ENCODE results near the gene TFDP2.

DNA sequence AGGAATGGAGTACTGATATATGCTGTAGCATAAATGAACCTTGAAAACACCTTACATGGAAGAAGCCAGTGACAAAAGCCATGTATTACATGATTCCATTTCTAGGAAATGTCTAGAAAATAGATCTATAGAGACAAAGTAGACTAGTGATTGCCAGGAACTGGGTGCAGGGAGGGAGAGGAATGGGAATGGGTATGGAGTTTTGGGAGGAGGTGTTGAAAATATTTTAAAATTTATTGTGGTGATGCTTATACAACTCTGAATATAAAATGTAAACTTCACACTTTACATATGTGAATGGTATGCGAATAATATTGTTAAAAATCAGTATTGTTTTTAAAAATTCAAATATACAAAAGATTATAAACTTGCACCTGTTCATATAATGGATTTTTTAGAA, 250.4 kb downstream of the TFDP2 start:
- no peak for TF ChIP-seq POLR2AphosphoS5 (IDR thresholded peaks at IDR 0.05; ENCODE audit: low read depth, low read length)
- TF ChIP-seq TAF1 (IDR thresholded peaks at IDR 0.05; ENCODE audit: low read depth, low read length): no peak
- TF ChIP-seq POLR2A (IDR thresholded peaks at IDR 0.05; ENCODE audit: low read depth, low read length): no peak

Measured in GM12891 (cell line).